ENCODE data around the gene CLCN1.
"Not testable (repeated sequence)": the region's sequence is repeated elsewhere in the genome, so short reads cannot be mapped to it uniquely, and the experiment has no call there.

CLCN1 gene

DNA sequence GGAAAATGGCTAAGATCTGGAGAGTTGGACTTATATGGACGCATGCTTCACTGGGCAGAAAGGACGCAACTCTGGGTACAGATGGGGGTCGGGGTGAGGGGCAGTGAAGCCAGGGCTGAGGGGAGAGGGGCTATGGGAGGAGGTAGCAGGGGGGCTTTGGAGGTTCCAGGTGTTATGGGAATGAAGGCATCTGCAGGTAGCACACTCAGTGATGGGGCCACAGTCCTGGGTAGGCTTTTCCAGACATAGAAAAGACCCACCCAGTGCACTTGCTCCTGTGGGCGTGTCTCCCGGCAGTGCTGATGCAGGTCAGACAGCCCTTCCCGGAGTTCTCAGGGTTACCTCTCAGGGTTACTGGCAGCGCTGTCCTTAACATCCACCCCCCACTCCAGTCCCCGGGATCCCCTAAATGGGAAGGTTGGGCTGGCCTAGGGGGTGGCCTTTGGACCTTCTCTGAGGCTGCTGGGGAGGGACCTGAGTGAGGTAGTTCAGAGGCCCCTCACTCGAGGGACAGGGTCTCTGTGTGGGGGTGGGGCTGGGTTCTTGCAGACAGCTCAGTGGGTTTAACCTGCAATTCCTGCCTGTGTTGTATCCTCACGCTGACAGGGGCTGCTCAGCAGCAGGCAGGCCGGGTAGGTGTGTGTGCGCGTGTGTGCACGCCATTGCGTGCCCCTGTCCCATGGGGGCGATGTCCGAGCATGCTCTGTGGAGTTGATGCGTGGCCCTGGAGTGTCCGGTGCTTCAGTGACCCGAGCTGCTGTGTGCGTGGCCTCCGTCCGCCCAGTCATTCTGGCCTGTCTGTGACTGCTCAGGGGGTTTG is 71.5 kb downstream of the CLCN1 start:
- no peak for DNase-seq

DNA sequence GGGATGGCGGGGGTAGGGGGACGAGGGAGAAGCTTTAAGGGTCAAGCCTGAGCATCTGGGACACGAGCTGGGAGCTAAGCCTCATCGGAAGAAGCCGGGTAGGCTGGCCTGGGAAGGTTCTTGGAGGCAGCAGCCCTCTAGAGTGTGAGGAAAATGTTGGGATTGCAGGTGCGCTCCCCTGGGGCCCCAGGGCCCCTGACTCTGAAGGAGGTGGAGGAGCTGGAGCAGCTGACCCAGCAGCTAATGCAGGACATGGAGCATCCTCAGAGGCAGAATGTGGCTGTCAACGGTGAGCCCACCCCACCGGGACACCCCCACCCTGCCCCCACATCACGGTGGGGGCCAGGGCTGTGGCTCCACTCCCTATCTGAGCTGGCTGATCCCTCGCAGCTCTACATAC is 72.1 kb downstream of the CLCN1 start:
- DNase-seq: no peak

DNA sequence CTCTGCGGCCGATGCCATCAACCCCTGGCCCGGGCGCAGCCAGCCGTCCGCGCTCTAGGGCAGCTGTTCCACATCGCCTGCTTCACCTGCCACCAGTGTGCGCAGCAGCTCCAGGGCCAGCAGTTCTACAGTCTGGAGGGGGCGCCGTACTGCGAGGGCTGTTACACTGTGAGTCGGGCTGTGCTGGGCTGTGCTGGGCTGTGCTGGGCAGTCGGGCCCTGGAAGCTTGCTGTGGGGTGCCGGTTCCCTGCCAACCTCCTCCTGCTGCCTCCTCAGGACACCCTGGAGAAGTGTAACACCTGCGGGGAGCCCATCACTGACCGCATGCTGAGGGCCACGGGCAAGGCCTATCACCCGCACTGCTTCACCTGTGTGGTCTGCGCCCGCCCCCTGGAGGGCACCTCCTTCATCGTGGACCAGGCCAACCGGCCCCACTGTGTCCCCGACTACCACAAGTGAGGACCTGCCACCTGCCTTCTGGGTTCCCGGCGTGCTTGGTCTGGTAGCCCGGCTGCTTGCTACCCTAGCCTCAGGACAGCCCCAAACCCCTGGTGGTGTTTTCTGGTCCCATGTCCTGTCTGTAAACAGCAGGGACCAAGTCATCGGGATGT is 72.7 kb downstream of the CLCN1 start:
- no peak for DNase-seq

DNA sequence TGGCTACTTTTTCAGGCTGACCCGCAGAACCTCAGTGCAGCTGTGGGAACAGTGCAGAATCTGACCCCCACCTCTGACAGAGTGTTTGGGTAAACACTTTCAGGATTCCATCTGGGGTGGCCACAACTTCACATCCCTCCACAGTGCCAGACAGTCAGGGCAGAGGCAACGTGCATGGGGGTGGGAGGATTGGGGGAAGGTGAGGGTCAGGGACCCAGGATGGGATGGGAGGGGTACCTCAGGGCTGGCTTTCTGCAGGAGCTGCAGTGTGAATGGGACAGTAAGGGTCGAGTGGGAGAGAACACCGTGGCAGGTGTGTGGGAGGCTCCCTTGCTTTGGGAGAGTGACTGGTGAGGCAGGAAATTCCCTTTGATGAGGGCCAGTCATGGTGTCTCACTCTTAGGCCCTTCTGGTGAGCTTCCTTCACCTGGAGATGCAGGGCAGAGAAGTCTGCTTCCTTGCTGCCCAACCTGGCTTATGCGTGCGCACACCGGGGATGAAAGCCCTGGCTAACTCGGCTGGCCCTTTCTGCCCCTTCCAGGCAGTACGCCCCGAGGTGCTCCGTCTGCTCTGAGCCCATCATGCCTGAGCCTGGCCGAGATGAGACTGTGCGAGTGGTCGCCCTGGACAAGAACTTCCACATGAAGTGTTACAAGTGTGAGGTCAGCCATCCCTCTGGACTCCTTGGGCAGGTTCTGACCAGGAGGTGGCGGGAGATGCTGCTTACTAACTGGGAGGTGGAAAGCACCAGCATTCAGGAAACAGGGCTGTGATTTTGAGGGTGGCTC is 73.6 kb downstream of the CLCN1 start:
- DNase-seq: no peak

DNA sequence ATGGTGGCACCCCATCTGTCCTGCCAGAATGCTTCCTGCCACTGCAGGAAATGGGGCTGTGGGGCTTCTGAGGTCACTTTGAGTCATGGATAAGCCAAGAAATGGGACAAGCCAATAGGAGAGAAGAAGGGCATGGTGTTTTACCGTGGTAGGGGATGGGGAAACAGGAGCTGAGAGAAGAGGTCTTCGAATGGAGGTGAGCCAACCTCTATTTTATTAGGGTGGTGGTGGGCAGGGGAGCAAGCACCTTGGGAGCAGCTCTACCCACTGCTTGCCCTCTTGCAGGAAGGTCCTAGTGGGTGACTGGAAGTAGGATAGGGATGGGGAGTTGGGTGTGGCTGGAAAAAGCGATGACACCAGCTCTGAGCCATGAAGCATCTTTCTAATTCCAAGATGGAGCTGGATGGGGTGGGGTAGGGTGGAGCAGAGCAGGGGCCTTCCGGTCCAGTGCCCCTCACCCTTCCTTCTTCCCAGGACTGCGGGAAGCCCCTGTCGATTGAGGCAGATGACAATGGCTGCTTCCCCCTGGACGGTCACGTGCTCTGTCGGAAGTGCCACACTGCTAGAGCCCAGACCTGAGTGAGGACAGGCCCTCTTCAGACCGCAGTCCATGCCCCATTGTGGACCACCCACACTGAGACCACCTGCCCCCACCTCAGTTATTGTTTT is 74.3 kb downstream of the CLCN1 start:
- DNase-seq: no peak

DNA sequence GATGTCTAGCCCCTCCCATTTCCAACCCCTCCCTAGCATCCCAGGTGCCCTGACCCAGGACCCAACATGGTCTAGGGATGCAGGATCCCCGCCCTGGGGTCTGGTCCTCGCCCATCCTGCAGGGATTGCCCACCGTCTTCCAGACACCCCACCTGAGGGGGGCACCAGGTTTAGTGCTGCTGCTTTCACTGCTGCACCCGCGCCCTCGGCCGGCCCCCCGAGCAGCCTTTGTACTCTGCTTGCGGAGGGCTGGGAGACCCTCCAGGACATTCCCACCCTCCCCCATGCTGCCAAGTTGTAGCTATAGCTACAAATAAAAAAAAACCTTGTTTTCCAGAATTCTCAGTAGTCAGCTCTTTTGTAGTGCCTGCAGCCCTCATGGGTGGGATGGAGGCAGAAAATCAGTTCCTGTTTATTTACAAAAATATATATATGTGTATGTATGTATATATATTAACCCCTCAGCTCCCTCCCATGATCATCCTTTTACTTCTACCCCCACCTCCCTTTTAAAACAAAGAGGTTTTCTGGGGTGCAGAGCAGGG is 74.9 kb downstream of the CLCN1 start:
- no peak for DNase-seq

DNA sequence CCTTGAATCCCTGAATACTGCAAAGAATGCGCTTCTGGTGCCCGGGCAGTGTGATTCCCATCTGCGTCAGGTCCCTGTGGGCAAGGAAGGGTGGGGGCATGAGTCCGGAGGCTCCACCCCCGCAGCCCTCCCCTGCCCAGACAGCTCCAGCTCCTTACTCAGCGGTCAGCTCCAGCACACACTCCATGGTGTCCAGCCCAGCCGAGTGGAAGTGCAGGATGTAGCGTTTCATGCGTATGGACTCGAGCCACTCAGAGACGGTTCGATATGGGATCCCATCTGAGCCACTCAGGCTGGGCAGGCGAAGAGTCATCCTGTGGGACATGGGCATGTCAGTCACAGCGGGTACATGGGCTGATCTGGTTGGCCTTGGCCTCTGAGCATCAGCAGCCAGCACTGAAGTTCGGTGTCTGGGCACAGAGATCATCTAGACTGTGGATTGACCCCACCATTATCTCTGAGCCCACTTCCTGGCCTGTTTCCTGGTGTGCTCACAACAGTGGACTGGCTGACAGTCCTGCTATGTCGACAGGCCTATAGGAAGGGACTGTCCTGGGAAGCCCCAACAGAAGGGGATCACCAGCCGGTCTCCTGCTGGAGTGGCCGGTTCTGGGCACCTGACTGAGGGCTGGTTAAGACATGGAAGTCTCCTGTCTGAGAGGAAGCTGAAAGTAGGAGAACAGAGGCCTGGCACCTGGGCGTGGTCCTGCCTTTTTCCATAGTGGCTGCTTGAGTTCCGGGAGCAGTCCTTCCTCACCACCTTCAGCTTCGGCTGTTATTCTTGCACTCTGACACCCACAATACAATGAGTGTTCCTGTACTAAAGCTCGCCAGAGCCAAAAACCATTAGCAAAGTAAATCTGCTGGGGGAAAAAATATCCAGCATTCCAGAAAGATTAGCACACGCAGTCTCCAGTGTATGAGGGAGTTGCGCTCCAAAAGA is 75.8 kb downstream of the CLCN1 start:
- DNase-seq: no peak

DNA sequence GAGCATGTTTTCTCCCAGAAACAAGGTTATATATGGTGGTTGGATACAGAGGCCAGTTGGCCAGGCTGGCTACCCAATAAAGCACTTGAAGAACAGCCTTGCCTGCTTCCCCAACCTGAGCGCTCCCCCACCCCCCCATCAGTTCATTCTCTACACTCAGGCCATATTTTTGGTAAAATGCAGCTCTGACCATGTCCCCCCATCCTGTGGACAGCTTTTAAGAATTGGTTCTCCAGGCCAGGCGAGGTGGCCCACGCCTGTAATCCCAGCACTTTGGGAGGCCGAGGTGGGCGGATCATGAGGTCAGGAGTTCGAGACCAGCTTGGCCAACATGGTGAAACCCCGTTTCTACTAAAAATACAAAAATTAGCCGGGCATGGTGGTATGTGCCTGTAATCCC is 76.5 kb downstream of the CLCN1 start:
- not testable (repeated sequence) for DNase-seq

DNA sequence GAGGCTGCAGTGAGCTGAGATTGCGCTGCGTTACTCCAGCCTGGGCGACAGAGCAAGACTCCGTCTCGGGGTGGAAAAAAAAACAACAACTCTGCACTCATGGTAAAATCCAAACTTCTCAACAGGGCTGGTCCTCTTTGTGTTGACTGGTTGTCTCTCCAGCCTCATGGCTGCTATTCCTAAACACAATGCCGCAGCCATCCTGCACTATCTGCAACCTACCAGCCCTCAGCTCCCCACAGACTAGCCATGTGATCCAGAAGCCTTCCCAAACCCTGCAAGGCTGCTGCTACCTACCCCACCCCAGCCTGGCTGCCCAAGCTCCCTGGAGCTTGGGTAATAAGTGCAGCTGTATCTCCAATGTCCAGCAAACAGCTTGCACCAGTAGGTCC is 77.0 kb downstream of the CLCN1 start:
- DNase-seq: no peak

DNA sequence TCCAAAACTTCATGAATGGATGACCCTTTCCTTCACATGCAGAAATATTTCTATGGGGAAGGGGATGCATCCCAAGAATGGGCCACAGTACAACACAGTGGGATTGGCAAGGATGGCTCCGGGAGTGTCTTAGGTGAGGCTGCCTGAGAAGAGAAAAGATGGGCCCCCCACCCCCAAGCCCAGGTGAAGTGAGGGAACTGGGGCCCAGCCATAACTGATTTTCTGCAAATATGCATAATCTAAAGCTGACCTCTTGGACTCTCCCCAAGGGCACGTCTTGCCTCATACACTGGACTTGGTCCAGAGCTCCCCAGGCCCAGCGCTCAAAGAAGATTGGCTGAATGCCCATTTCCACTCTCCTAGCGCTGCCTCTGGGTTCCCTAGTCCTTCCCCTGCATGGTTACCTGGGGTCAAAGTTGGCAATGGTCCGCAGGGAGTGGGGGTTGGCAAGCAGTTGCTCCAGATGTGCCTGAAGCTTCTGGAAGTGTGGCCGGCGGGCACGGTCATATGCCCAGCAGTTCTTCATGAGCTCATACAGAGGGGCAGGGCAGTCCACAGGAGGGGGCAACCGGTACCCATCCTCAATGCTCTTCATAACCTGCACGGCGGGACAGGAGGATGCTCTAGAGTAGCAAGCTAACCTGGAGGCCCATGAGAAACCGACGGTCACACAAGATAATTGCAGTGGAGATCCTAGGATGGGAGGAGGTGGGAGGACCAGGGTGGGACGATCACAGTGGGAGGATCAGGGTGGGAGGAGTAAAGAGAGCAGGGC is 77.5 kb downstream of the CLCN1 start:
- no peak for DNase-seq

DNA sequence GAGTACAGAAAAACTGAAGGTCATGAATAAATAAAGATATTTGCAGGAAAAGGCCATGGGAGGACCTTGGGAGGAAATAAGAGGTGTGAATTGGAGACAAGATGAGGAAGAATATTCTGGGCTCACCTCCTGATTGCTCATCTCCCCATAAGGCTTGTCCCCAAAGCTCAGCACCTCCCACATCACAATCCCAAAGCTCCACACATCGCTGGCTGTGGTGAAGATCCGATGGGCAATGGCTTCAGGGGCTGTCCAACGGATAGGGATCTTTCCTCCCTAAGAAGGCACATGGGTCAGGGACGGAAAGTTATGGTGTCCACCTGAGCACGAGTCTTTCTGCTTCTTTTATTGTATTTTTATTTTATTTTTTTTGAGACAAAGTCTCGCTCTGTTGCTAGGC is 78.2 kb downstream of the CLCN1 start:
- DNase-seq: no peak

DNA sequence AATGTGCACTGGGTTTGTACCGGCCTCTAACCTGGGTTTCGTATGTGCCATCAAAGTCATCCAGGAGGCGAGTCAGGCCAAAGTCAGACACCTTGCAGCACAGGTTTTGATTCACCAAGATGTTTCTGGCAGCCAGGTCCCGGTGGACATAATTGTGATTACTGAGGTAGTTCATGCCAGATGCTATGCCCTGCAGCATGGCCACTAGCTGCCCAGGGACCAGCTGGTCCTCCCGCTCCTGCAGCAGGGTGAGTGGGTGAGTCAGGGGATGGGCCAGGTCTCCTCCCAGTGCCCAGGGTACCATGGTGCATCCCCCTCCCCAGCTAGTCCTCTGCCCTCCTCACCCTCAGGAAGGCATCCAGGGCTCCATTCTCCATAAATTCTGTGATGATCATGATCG is 78.9 kb downstream of the CLCN1 start:
- DNase-seq: no peak

DNA sequence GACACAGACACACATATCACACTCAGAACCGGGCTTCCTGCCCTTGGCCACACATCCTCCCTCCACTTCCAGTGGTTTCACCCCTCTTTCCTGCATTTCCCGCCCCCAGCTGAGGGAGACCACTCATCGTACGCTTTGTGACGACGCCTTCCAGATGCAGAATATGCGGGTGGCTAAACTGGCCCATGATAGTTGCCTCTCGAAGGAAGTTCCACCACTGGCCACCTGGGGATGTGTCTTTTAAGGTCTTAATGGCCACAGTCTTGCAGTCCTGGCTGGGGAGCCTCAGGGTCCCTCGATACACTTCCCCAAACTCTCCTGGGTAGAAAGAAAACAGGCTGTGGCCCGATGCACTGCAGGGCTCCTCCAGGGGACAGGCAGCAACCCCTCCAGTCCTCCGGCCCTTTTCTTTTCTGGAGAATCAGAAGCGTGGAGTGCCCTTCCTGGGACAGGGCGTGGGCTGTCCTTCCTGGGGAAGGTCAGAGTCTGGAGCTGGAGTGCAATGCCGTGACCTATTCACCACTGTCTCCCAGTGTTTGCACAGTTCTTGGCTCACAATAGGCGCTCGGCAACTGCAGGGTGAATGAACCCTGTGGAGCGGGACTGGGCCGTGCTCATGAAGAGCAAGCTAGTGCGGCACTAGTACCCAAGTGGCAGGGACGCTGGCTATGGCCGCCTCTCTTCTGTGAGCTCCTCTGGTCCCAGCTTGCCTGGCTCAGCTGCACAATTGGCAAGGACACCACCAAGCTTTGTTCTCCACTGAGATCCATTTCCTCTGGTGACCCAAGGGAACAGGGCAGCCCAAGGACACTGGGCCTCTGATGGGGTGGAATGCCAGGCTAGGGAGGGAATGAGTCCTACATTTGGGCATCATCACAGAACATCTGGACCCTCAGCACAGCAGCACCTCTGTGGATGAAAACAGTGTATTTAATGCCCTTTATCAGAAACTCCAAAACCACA is 79.6 kb downstream of the CLCN1 start:
- DNase-seq: no peak

DNA sequence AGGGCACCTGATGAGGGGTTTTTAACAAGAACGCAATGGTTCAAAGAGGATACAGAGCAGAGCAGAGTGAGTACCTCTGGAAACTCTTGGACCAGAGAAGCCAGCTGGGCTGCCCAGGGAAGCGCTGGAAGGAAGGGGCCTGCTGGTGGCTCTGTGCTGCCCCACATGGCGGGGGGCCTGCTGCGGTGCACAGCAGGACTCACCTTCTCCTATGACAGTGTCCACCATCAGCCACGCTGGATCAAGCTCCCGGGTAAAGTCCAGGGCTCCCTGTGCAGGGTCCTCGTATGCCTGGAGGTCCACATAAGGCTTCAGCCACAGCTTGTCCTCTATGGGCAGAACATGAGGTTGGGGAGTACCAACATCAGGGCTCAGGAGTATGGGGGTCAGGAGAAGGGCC is 80.3 kb downstream of the CLCN1 start:
- no peak for DNase-seq

DNA sequence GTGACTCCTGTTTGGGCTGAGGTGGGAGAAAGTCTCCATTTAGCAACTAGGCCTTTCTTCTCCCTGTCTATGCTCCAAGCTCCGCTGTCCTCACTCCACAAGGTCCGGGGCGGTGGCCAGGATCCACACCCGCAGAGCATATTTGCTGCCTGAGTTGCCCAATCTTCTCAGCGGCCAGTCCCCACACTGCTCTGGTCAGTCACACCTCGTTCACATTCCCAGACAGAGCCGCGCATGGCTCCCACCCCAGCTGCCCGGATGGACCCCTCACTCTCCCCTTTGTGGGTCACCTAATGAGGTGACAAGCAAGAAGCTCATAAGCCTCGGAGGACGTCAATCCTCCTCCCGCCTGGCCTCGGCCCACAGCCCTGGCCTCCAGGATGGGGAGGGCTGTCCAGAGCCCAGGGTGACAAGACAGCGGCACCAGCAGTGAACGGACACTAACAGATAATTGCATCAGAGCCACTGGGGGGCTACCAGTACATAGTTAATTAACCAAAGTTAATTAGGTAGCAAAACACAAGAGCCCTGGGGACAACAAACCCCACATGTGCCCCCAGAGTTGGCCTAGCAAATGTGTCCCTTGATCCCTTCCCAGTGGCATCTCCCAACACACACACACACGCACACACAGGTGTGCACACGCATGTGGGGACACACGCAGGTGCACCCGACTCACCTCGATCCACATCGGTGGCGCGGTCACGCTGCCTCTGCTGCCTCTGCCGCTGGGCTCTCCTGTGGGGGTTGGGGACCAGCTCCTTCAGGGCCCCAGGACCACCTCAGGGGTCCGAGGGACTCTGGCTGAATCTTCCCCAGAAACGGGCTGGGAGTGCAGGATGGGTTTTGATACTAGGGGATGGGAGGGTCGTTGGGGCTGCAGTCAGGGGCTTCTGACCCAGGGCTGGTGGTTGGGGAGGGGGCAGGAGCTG is 81.0 kb downstream of the CLCN1 start:
- no peak for DNase-seq

DNA sequence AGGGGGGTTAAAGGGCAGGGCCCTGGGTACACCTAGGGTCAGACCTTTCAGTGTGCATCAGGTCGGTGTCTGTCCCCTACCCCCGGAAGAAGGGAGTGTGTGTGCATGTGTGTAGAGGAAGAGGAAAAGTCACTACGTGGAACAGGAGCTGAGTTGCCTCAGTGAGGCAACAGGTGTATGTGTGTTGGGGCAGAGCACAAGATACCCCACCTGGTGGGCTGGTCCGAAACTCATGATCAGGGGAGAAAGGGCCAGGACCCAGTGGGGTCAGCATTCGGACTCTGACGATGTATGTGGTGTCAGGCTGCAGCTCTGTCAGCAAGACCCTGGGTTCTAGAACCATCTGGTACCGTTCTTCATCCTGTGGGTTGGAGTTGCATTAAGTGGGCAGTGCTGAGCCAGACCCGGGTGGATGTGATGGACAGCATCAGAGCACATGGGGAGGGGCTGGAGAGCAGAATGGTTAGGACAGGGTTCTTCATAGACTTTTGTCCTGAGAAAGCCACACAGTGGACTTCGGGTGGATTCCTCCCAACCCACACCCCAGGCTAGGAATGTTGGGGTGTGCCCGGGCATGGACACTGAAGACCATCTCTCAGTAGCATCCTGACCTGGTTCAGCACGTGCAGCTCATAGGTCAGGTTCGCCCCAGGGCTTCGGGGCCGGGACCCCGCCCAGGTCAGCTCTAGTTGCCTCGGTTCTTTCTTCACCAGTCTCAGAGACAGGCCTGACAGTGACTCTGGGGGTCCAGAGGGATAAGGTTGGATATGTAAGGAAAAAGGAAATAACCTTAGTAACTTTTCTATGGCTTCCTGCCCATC is 82.0 kb downstream of the CLCN1 start:
- DNase-seq: no peak

DNA sequence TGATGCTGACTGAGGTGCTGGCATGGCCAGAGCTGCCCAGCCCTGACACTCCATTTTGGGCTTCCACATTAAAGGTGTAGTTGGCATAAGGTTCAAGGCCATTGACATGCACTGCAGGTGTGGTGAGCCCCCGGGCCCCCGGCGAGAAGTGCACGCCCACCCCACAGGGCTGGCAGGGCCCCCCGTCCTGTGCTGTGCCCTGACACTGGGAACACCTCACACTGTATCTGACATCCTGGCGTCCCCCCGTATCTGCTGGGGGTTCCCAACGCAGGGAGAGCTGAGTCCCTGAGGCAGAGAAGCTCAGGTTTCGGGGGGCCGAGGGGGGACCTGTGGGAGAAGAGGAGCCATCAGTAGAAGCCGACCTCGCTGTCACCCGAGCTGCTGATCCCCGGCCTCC is 82.7 kb downstream of the CLCN1 start:
- DNase-seq: no peak

DNA sequence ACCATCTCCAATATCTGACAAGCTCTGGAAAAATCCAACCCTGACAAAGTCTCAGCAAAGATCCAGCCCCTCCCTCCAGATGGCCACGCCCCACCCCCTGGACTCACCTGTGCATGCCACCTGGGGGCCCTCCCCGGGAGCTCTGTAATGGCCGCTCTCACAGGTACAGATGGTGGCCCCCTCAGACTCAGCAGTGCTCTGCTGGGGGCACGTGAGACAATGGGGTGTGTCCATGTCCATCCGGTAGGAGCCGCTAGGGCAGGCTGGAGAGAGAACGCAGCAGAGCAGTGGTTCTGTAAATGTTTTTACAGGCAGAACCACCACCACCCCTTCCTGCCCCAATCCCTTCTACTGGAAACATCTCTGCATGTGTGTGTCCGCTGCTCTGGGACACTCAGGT is 83.2 kb downstream of the CLCN1 start:
- no peak for DNase-seq

All from T-helper 2 cell (primary cell).